ENCODE measurements around the gene ARHGAP22.

ARHGAP22 gene

GRCh38 chr10:48459270-48460150 lies 145.4 kb downstream of the ARHGAP22 start:
- no peak for DNase-seq

- no peak for DNase-seq
Measured at GRCh38 chr10:48458662-48459048, 146.2 kb downstream of the ARHGAP22 start.

GRCh38 chr10:48457949-48458661 lies 146.8 kb downstream of the ARHGAP22 start:
- DNase-seq = no peak

- no peak for DNase-seq
Measured at GRCh38 chr10:48456808-48457761, 147.8 kb downstream of the ARHGAP22 start.

- no peak for DNase-seq
Measured at GRCh38 chr10:48456361-48456804, 148.5 kb downstream of the ARHGAP22 start.

- no peak for DNase-seq
Measured at GRCh38 chr10:48455392-48456151, 149.3 kb downstream of the ARHGAP22 start.

- no peak for DNase-seq
Measured at GRCh38 chr10:48455055-48455391, 149.8 kb downstream of the ARHGAP22 start.

GRCh38 chr10:48454302-48455054 lies 150.4 kb downstream of the ARHGAP22 start:
- DNase-seq = no peak

- no peak for DNase-seq
Measured at GRCh38 chr10:48453451-48454301, 151.2 kb downstream of the ARHGAP22 start.

- no peak for DNase-seq
Measured at GRCh38 chr10:48452879-48453412, 151.9 kb downstream of the ARHGAP22 start.

GRCh38 chr10:48451969-48452878 lies 152.6 kb downstream of the ARHGAP22 start:
- no peak for DNase-seq

- no peak for DNase-seq
Measured at GRCh38 chr10:48450741-48451466, 154.0 kb downstream of the ARHGAP22 start.

GRCh38 chr10:48450233-48450740 lies 154.6 kb downstream of the ARHGAP22 start:
- no peak for DNase-seq

GRCh38 chr10:48449501-48450232 lies 155.2 kb downstream of the ARHGAP22 start:
- no peak for DNase-seq

- DNase-seq = no peak
Measured at GRCh38 chr10:48448796-48449195, 156.1 kb downstream of the ARHGAP22 start.

GRCh38 chr10:48447356-48448215 lies 157.3 kb downstream of the ARHGAP22 start:
- DNase-seq = no peak

Data from T-helper 2 cell (primary cell).